IMR-90 (cell line): Measurements from ENCODE around the gene FUT6. TPM values are rescaled to one million over a fixed set of nuclear protein-coding genes. Genes with fewer than 3 reads are reported as not detected.

Experiments used
- ATAC-seq: fragments of 200-7000 bp; cut with Tn5 transposase; 2 replicates; pipeline ENCODE4 v1.9.1; 2020; ENCODE audit warnings: low read depth, mild to moderate bottlenecking, moderate library complexity
- BruUV-seq: library from RNA; stranded (reverse); fragments of 400-500 nt; replicated peaks from 2 replicates; lab custom pipeline; 2021; lab: Mats Ljungman, UMichigan
- CTCF ChIA-PET: fragments of 300-600 bp; formaldehyde crosslinking; extraction: SDS; loops from one replicate; lab custom pipeline; 2021; ENCODE audit warnings: antibody characterized with exemption; lab: Yijun Ruan, JAX
- POLR2A ChIA-PET: fragments of 300-600 bp; sonication (Branson Sonifier 250); formaldehyde crosslinking; loops from one replicate; lab custom pipeline; 2022; ENCODE audit warnings: antibody characterized with exemption; ENCODE audit not compliant: unreplicated experiment; lab: Charles Lee
- DNase-seq: peaks from one replicate; pipeline ENCODE4 v3.0.0; 2013
- H2AFZ ChIP-seq: replicated peaks from 2 replicates; pipeline ENCODE3; 2013; ENCODE audit warnings: low read length, mild to moderate bottlenecking; ENCODE audit not compliant: poor library complexity
- H2AK5ac ChIP-seq: 2 replicates; pipeline ENCODE4 v1.6.1; 2013; ENCODE audit warnings: low read depth, low read length, inconsistent platforms
- H2AK9ac ChIP-seq: replicated peaks from 2 replicates; pipeline ENCODE3; 2013; ENCODE audit warnings: mild to moderate bottlenecking, low read depth, low read length, moderate library complexity; ENCODE audit not compliant: poor library complexity
- H2BK120ac ChIP-seq: 2 replicates; pipeline ENCODE4 v1.6.1; 2013; ENCODE audit warnings: low read depth, low read length, inconsistent platforms
- H2BK15ac ChIP-seq: 3 replicates; pipeline ENCODE4 v1.6.1; 2013; ENCODE audit warnings: low read depth, low read length, inconsistent platforms
- H2BK20ac ChIP-seq: 2 replicates; pipeline ENCODE4 v1.6.1; 2013; ENCODE audit warnings: low read depth, mild to moderate bottlenecking, inconsistent platforms, low read length, moderate library complexity
- H2BK5ac ChIP-seq: 2 replicates; pipeline ENCODE4 v1.6.1; 2013; ENCODE audit warnings: mild to moderate bottlenecking, low read depth, low read length, inconsistent platforms; ENCODE audit not compliant: poor library complexity, severe bottlenecking
- H3K14ac ChIP-seq: replicated peaks from 2 replicates; pipeline ENCODE4 v1.6.1; 2013; ENCODE audit warnings: low read depth, low read length, inconsistent platforms
- H3K18ac ChIP-seq: 2 replicates; pipeline ENCODE4 v1.6.1; 2013; ENCODE audit warnings: low read depth, low read length, control low read depth
- H3K23ac ChIP-seq: 2 replicates; pipeline ENCODE4 v1.6.1; 2013; ENCODE audit warnings: low read depth, low read length, inconsistent platforms
- H3K27ac ChIP-seq: 2 replicates; pipeline ENCODE4 v1.5.1; 2013; ENCODE audit warnings: mild to moderate bottlenecking, control low read depth, low read length; ENCODE audit not compliant: insufficient read depth
- H3K27me3 ChIP-seq: 2 replicates; pipeline ENCODE4 v1.6.1; 2013; ENCODE audit warnings: low read length; ENCODE audit not compliant: control insufficient read depth, insufficient read depth
- H3K36me3 ChIP-seq: 2 replicates; pipeline ENCODE4 v1.6.1; 2013; ENCODE audit warnings: low read length, mixed read lengths; ENCODE audit not compliant: control insufficient read depth, insufficient read depth
- H3K4ac ChIP-seq: 2 replicates; pipeline ENCODE4 v1.6.1; 2013; ENCODE audit warnings: low read depth, low read length, inconsistent platforms
- H3K4me1 ChIP-seq: 2 replicates; pipeline ENCODE4 v1.6.1; 2013; ENCODE audit warnings: low read length, mixed read lengths; ENCODE audit not compliant: control insufficient read depth, insufficient read depth
- H3K4me2 ChIP-seq: 2 replicates; pipeline ENCODE4 v1.6.1; 2013; ENCODE audit warnings: low read depth, mild to moderate bottlenecking, control low read depth, low read length, moderate library complexity
- H3K4me3 ChIP-seq: 2 replicates; pipeline ENCODE4 v1.5.1; 2013; ENCODE audit warnings: low read depth, mild to moderate bottlenecking, control low read depth, low read length, moderate library complexity; ENCODE audit not compliant: insufficient read depth
- H3K56ac ChIP-seq: 2 replicates; pipeline ENCODE4 v1.6.1; 2013; ENCODE audit warnings: low read length, inconsistent platforms; ENCODE audit not compliant: insufficient read depth; ENCODE audit errors: extremely low read depth
- H3K79me1 ChIP-seq, 2 experiments: 2 replicates each; pipeline ENCODE4 v1.6.1; 2013; ENCODE audit warnings: low read length in 2 of 2, inconsistent platforms in 1 of 2, low read depth in 1 of 2
- H3K9ac ChIP-seq: 2 replicates; pipeline ENCODE4 v1.6.1; 2013; ENCODE audit warnings: low read depth, low read length, control low read depth
- H3K9me1 ChIP-seq: 2 replicates; pipeline ENCODE4 v1.6.1; 2013; ENCODE audit warnings: low read length, inconsistent platforms; ENCODE audit not compliant: insufficient read depth
- H3K9me3 ChIP-seq: 2 replicates; pipeline ENCODE4 v1.6.1; 2013; ENCODE audit warnings: low read length; ENCODE audit not compliant: control insufficient read depth, insufficient read depth
- H4K20me1 ChIP-seq: 2 replicates; pipeline ENCODE4 v1.6.1; 2013; ENCODE audit warnings: low read length, inconsistent platforms; ENCODE audit not compliant: insufficient read depth
- H4K5ac ChIP-seq: 2 replicates; pipeline ENCODE4 v1.6.1; 2013; ENCODE audit warnings: mild to moderate bottlenecking, low read depth, low read length, control low read depth
- H4K8ac ChIP-seq, 2 experiments: 2 replicates each; pipeline ENCODE4 v1.6.1; 2013; ENCODE audit warnings: low read depth in 2 of 2, low read length in 2 of 2, control low read depth in 1 of 2, inconsistent platforms in 1 of 2
- H4K91ac ChIP-seq: 2 replicates; pipeline ENCODE4 v1.6.1; 2013; ENCODE audit warnings: low read depth, low read length, inconsistent platforms; ENCODE audit not compliant: insufficient read depth
- BHLHE40 ChIP-seq: fragments of 150-350 bp; IDR thresholded peaks from 2 replicates; pipeline ENCODE4 v1.6.1; 2016; ENCODE audit warnings: mild to moderate bottlenecking, low read depth, low read length
- CEBPB ChIP-seq: IDR thresholded peaks from 2 replicates; pipeline ENCODE4 v1.6.1; 2012; ENCODE audit warnings: low read depth, low read length, improper control_type of control experiment
- CHD1 ChIP-seq: IDR thresholded peaks from 2 replicates; pipeline ENCODE4 v1.6.1; 2012; ENCODE audit warnings: low read depth, low read length, improper control_type of control experiment
- FOS ChIP-seq: fragments of 150-350 bp; IDR thresholded peaks from 2 replicates; pipeline ENCODE4 v1.6.1; 2016; ENCODE audit warnings: low read depth, low read length
- MAFK ChIP-seq: IDR thresholded peaks from 2 replicates; pipeline ENCODE4 v1.6.1; 2012; ENCODE audit warnings: low read depth, low read length, improper control_type of control experiment
- MAZ ChIP-seq: IDR thresholded peaks from 2 replicates; pipeline ENCODE4 v1.6.1; 2012; ENCODE audit warnings: low read depth, mild to moderate bottlenecking, low read length, improper control_type of control experiment, moderate library complexity, borderline replicate concordance
- MXI1 ChIP-seq: IDR thresholded peaks from 2 replicates; pipeline ENCODE4 v1.6.1; 2012; ENCODE audit warnings: low read depth, mild to moderate bottlenecking, low read length, moderate library complexity, borderline replicate concordance
- NFE2L2 ChIP-seq: fragments of 150-350 bp; IDR thresholded peaks from 2 replicates; pipeline ENCODE4 v1.6.1; 2016; ENCODE audit warnings: low read depth, mild to moderate bottlenecking, low read length
- POLR2A ChIP-seq: IDR thresholded peaks from 2 replicates; pipeline ENCODE4 v1.6.1; 2012; ENCODE audit warnings: mild to moderate bottlenecking, low read depth, low read length
- RAD21 ChIP-seq: IDR thresholded peaks from 2 replicates; pipeline ENCODE4 v1.6.1; 2012; ENCODE audit warnings: low read length, improper control_type of control experiment
- RCOR1 ChIP-seq: IDR thresholded peaks from 2 replicates; pipeline ENCODE4 v1.6.1; 2012; ENCODE audit warnings: mild to moderate bottlenecking, low read length, improper control_type of control experiment; ENCODE audit not compliant: insufficient replicate concordance
- RFX5 ChIP-seq: IDR thresholded peaks from 2 replicates; pipeline ENCODE4 v1.8.0; 2012; ENCODE audit warnings: low read depth, mild to moderate bottlenecking, low read length, moderate library complexity
- SMC3 ChIP-seq: fragments of 150-350 bp; IDR thresholded peaks from 2 replicates; pipeline ENCODE4 v1.6.1; 2016; ENCODE audit warnings: low read depth, mild to moderate bottlenecking, antibody characterized with exemption, low read length, moderate library complexity
- USF2 ChIP-seq: fragments of 150-350 bp; IDR thresholded peaks from 2 replicates; pipeline ENCODE4 v1.6.1; 2017; ENCODE audit warnings: mild to moderate bottlenecking, antibody characterized with exemption, low read length, low read depth
- WGBS, 2 experiments: methylation state at CpG; one replicate each; pipeline versions ENCODE4 v1.1.5 to v1.1.7; 2013; ENCODE audit warnings: missing lambda C conversion rate in 2 of 2; ENCODE audit not compliant: insufficient read length in 1 of 2; ENCODE audit errors: extremely low coverage in 2 of 2; 5-methylcytosine and 5-hydroxymethylcytosine counted together
- dilution Hi-C: fragments of 300-500 bp; cut with HindIII; formaldehyde crosslinking; loops from one replicate; pipeline ENCODE4 v1.14.3; 2018; ENCODE audit warnings: low sequenced_read_pairs; ENCODE audit not compliant: unreplicated experiment
- in situ Hi-C: fragments of 300-500 bp; cut with MboI; formaldehyde crosslinking; loops from 3 replicates; pipeline ENCODE4 v1.14.3; 2019; ENCODE audit warnings: low sequenced_read_pairs, inconsistent platforms, mixed read lengths
- intact Hi-C: fragments of 100-400 bp; cut with micrococcal nuclease; formaldehyde crosslinking; loops from 2 replicates; pipeline ENCODE4 v1.10.0; 2022
- polyA plus RNA-seq, 3 experiments: library from polyadenylated mRNA; depleted of rRNA; stranded (reverse); fragments of >200 nt; gene quantifications; 2 replicates each; pipeline ENCODE4 v1.2.3, GENCODE V29; 2012; ENCODE audit warnings: low replicate concordance in 1 of 3
- total RNA-seq: library from RNA; depleted of rRNA; stranded (reverse); fragments of >200 nt; gene quantifications from 2 replicates; pipeline ENCODE4 v1.2.3, GENCODE V29; 2012
- TF ChIP-seq, protein P1 (sequence below): fragments of 150-350 bp; IDR thresholded peaks from 2 replicates; pipeline ENCODE4 v1.6.1; 2016; ENCODE audit warnings: low read depth, mild to moderate bottlenecking, low read length, moderate library complexity, borderline replicate concordance
- TF ChIP-seq, protein P2 (sequence below): conservative IDR thresholded peaks from 2 replicates; pipeline ENCODE4 v1.5.1; 2012; ENCODE audit warnings: mild to moderate bottlenecking, low read depth, low read length, improper control_type of control experiment

The FUT6 gene
- total and polyA plus RNA-seq, 2 of the 4 experiments (the other 2 are of a cell fraction) = not detected

- no TSS peak for BruUV-seq
- DNase-seq = no peak
- H3K23ac ChIP-seq = no peak overlapping the region
- no peak overlapping the region for H3K18ac ChIP-seq
- H2AFZ ChIP-seq = no peak overlapping the region
- H3K14ac ChIP-seq = no peak overlapping the region
- H3K9me1 ChIP-seq = no peaks in the 10 kb centered on the region
- H3K36me3 ChIP-seq = no peaks in the 10 kb centered on the region
- H3K9ac ChIP-seq = no peak overlapping the region
- no peak overlapping the region; the same call in 1 of the 2 replicates for H2BK20ac ChIP-seq
- no peak overlapping the region for H3K4me3 ChIP-seq
- H3K4ac ChIP-seq = no peak overlapping the region; the same call in 1 of the 2 replicates
- H3K56ac ChIP-seq = no peak overlapping the region
- TF ChIP-seq MAZ = no peak
- no peak for TF ChIP-seq NFE2L2
- no peak for TF ChIP-seq MAFK
- no peak for TF ChIP-seq BHLHE40
- TF ChIP-seq USF2 = no peak
- no peak for TF ChIP-seq POLR2A
- no peak for TF ChIP-seq SMC3
- TF ChIP-seq RAD21 = no peak
- TF ChIP-seq, protein P1, sequence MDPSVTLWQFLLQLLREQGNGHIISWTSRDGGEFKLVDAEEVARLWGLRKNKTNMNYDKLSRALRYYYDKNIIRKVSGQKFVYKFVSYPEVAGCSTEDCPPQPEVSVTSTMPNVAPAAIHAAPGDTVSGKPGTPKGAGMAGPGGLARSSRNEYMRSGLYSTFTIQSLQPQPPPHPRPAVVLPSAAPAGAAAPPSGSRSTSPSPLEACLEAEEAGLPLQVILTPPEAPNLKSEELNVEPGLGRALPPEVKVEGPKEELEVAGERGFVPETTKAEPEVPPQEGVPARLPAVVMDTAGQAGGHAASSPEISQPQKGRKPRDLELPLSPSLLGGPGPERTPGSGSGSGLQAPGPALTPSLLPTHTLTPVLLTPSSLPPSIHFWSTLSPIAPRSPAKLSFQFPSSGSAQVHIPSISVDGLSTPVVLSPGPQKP = no peak
- no peak for TF ChIP-seq CHD1
- no peak for TF ChIP-seq RFX5
- no peak for TF ChIP-seq RCOR1
- TF ChIP-seq, protein P2, sequence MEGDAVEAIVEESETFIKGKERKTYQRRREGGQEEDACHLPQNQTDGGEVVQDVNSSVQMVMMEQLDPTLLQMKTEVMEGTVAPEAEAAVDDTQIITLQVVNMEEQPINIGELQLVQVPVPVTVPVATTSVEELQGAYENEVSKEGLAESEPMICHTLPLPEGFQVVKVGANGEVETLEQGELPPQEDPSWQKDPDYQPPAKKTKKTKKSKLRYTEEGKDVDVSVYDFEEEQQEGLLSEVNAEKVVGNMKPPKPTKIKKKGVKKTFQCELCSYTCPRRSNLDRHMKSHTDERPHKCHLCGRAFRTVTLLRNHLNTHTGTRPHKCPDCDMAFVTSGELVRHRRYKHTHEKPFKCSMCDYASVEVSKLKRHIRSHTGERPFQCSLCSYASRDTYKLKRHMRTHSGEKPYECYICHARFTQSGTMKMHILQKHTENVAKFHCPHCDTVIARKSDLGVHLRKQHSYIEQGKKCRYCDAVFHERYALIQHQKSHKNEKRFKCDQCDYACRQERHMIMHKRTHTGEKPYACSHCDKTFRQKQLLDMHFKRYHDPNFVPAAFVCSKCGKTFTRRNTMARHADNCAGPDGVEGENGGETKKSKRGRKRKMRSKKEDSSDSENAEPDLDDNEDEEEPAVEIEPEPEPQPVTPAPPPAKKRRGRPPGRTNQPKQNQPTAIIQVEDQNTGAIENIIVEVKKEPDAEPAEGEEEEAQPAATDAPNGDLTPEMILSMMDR = no peak
- no peak for TF ChIP-seq FOS
- TF ChIP-seq CEBPB = no peak
- no peak for TF ChIP-seq MXI1
- H4K91ac ChIP-seq = no peak overlapping the region
- H3K9me3 ChIP-seq = no peaks in the 10 kb centered on the region
- H2BK120ac ChIP-seq = no peak overlapping the region
- POLR2A ChIA-PET = no interaction called here
- no peak overlapping the region for H2AK9ac ChIP-seq
- H3K4me1 ChIP-seq = peaks cover 2% of the 10 kb centered on the region; the same call in 1 of the 2 replicates
- peaks cover 31% of the 10 kb centered on the region for H3K27me3 ChIP-seq
- H4K5ac ChIP-seq = no peak overlapping the region
- H2BK15ac ChIP-seq = no peak overlapping the region
- WGBS, 2 experiments = 80% methylated on average over 2 of the region's 6 CpGs; no CpG with 5 or more reads in 1 of the 2 experiments
- no peaks in the 10 kb centered on the region for H3K79me1 ChIP-seq
- in situ Hi-C loops (no loop called here), dilution Hi-C loops (no loop called here), intact Hi-C loops (no loop called here)
- no peak for ATAC-seq
- CTCF ChIA-PET = no interaction called here
- H2AK5ac ChIP-seq = no peak overlapping the region
- no peak overlapping the region for H2BK5ac ChIP-seq
- no peak overlapping the region for H3K4me2 ChIP-seq
- no peak overlapping the region for H3K27ac ChIP-seq
- no peaks in the 10 kb centered on the region for H4K20me1 ChIP-seq
- no peak overlapping the region for H4K8ac ChIP-seq
Measured at GRCh38 chr19:5850189-5850588, 10.7 kb upstream of the FUT6 start.
